Trophoblast cell (in vitro differentiated cells and primary cell): ENCODE data around the gene AP5Z1.
"Not testable (repeated sequence)": the region's sequence is repeated elsewhere in the genome, so short reads cannot be mapped to it uniquely, and the experiment has no call there.

Experiments
- DNase-seq, 2 donors: peaks; one replicate each; pipeline ENCODE4 v3.0.0-alpha.2; 2016
- H2AFZ ChIP-seq: 2 replicates; pipeline ENCODE4 v1.6.1; 2013; ENCODE audit warnings: low read length, moderate library complexity, mild to moderate bottlenecking; ENCODE audit not compliant: insufficient read depth, poor library complexity
- H2AK5ac ChIP-seq: 2 replicates; pipeline ENCODE4 v1.6.1; 2013; ENCODE audit warnings: mild to moderate bottlenecking, low read length
- H2BK120ac ChIP-seq: 2 replicates; pipeline ENCODE4 v1.6.1; 2013; ENCODE audit warnings: low read length, mild to moderate bottlenecking, moderate library complexity; ENCODE audit not compliant: insufficient read depth, poor library complexity
- H2BK12ac ChIP-seq: 2 replicates; pipeline ENCODE4 v1.6.1; 2013; ENCODE audit warnings: mild to moderate bottlenecking, low read length, moderate library complexity
- H2BK5ac ChIP-seq: 2 replicates; pipeline ENCODE4 v1.6.1; 2013; ENCODE audit warnings: low read length, low read depth, moderate library complexity, mild to moderate bottlenecking; ENCODE audit not compliant: poor library complexity
- H3K14ac ChIP-seq: 2 replicates; pipeline ENCODE4 v1.6.1; 2013; ENCODE audit warnings: mild to moderate bottlenecking, low read length
- H3K18ac ChIP-seq: 2 replicates; pipeline ENCODE4 v1.6.1; 2013; ENCODE audit warnings: mild to moderate bottlenecking, low read length
- H3K23ac ChIP-seq: 2 replicates; pipeline ENCODE4 v1.6.1; 2013; ENCODE audit warnings: low read length
- H3K27ac ChIP-seq: 2 replicates; pipeline ENCODE4 v1.5.1; 2013; ENCODE audit warnings: low read depth, mild to moderate bottlenecking, inconsistent platforms, low read length, moderate library complexity
- H3K27me3 ChIP-seq: 2 replicates; pipeline ENCODE4 v1.6.1; 2013; ENCODE audit warnings: inconsistent platforms, mild to moderate bottlenecking, low read length, moderate library complexity; ENCODE audit not compliant: insufficient read depth
- H3K36me3 ChIP-seq, 2 experiments: 1 replicate in 1 of 2; 2 replicates in 1 of 2; pipeline ENCODE4 v1.6.1; 2013; ENCODE audit warnings: low read length in 2 of 2, mild to moderate bottlenecking in 2 of 2, moderate library complexity in 1 of 2; ENCODE audit not compliant: insufficient read depth in 2 of 2, control insufficient read depth in 1 of 2
- H3K4ac ChIP-seq: 2 replicates; pipeline ENCODE4 v1.6.1; 2013; ENCODE audit warnings: low read depth, mild to moderate bottlenecking, low read length, moderate library complexity
- H3K4me1 ChIP-seq, 2 experiments: 1 replicate in 1 of 2; 2 replicates in 1 of 2; pipeline ENCODE4 v1.6.1; 2013; ENCODE audit warnings: low read length in 2 of 2, mild to moderate bottlenecking in 2 of 2, moderate library complexity in 1 of 2; ENCODE audit not compliant: insufficient read depth in 2 of 2, control insufficient read depth in 1 of 2
- H3K4me2 ChIP-seq: 2 replicates; pipeline ENCODE4 v1.6.1; 2013; ENCODE audit warnings: inconsistent platforms, mild to moderate bottlenecking, low read length, moderate library complexity
- H3K4me3 ChIP-seq: 2 replicates; pipeline ENCODE4 v1.5.1; 2013; ENCODE audit warnings: mild to moderate bottlenecking, low read depth, low read length, inconsistent platforms
- H3K79me1 ChIP-seq: one replicate; pipeline ENCODE4 v1.6.1; 2013; ENCODE audit warnings: low read length
- H3K79me2 ChIP-seq: 2 replicates; pipeline ENCODE4 v1.6.1; 2013; ENCODE audit warnings: low read length, mild to moderate bottlenecking; ENCODE audit not compliant: control insufficient read depth, insufficient read depth, poor library complexity
- H3K9ac ChIP-seq: 2 replicates; pipeline ENCODE4 v1.6.1; 2013; ENCODE audit warnings: mild to moderate bottlenecking, low read length
- H3K9me3 ChIP-seq: 2 replicates; pipeline ENCODE4 v1.6.1; 2013; ENCODE audit warnings: low read depth, mild to moderate bottlenecking, control low read depth, inconsistent platforms, low read length; ENCODE audit not compliant: insufficient read depth
- H4K12ac ChIP-seq: 2 replicates; pipeline ENCODE4 v1.6.1; 2013; ENCODE audit warnings: low read depth, mild to moderate bottlenecking, low read length, moderate library complexity
- H4K8ac ChIP-seq: 2 replicates; pipeline ENCODE4 v1.6.1; 2013; ENCODE audit warnings: low read depth, mild to moderate bottlenecking, low read length, moderate library complexity
- H4K91ac ChIP-seq: one replicate; pipeline ENCODE4 v1.6.1; 2013; ENCODE audit warnings: low read depth, mild to moderate bottlenecking, low read length, moderate library complexity
- WGBS: extraction: QIAGEN DNeasy Blood & Tissue Kit; methylation state at CpG from one replicate; pipeline ENCODE4 v1.1.7; 2013; ENCODE audit warnings: missing lambda C conversion rate; ENCODE audit not compliant: insufficient read length, insufficient coverage; ENCODE audit errors: extremely low coverage; 5-methylcytosine and 5-hydroxymethylcytosine counted together

Gene AP5Z1

GRCh38 chr7:4801839-4802231, 26.4 kb downstream of the AP5Z1 start:
- Histone ChIP-seq H2AK5ac (no peak overlapping the region), H3K9me3 (peaks cover 2% of the 10 kb centered on the region), H3K27me3 (no peaks in the 10 kb centered on the region), H3K36me3 (no peaks in the 10 kb centered on the region), H3K4me1 (peaks cover 0 to 4% of the 10 kb centered on the region in 2 experiments), H2AFZ (no peak overlapping the region), H3K23ac (no peak overlapping the region), H3K79me2 (no peaks in the 10 kb centered on the region), H3K27ac (no peak overlapping the region), H4K91ac (no peak overlapping the region), H3K14ac (no peak overlapping the region), H2BK120ac (no peak overlapping the region), H2BK12ac (no peak overlapping the region), H3K18ac (no peak overlapping the region), H3K4ac (no peak overlapping the region), H3K4me2 (no peak overlapping the region), H3K79me1 (no peaks in the 10 kb centered on the region), H3K9ac (no peak overlapping the region), H4K12ac (no peak overlapping the region), H2BK5ac (no peak overlapping the region), H4K8ac (no peak overlapping the region), H3K4me3 (no peak overlapping the region)
- peak; percentile 22 to 60 for DNase-seq
- no CpG with 5 or more reads among the region's 18 CpGs for WGBS

- H3K4me3 ChIP-seq, H3K27ac ChIP-seq, H3K79me2 ChIP-seq, H2AK5ac ChIP-seq, DNase-seq, H2AFZ ChIP-seq, H3K23ac ChIP-seq, H3K4ac ChIP-seq, H2BK12ac ChIP-seq, H3K4me2 ChIP-seq, H3K14ac ChIP-seq, H4K8ac ChIP-seq, H3K4me1 ChIP-seq, H2BK120ac ChIP-seq, H3K36me3 ChIP-seq, H2BK5ac ChIP-seq, H3K18ac ChIP-seq, H3K9ac ChIP-seq, H3K79me1 ChIP-seq, H3K9me3 ChIP-seq, H4K91ac ChIP-seq, H3K27me3 ChIP-seq, H4K12ac ChIP-seq: not testable (repeated sequence)
- no CpG with 5 or more reads among the region's 23 CpGs for WGBS
Measured at GRCh38 chr7:4802577-4802976, 27.2 kb downstream of the AP5Z1 start.

GRCh38 chr7:4803397-4804241, 28.2 kb downstream of the AP5Z1 start:
- Histone ChIP-seq H3K18ac (no peak overlapping the region), H4K91ac (no peak overlapping the region), H4K12ac (no peak overlapping the region), H4K8ac (no peak overlapping the region), H2BK5ac (no peak overlapping the region), H3K4ac (no peak overlapping the region), H3K4me1 (peaks cover 0 to 4% of the 10 kb centered on the region in 2 experiments), H3K36me3 (no peaks in the 10 kb centered on the region), H3K79me2 (no peaks in the 10 kb centered on the region), H2AFZ (no peak overlapping the region), H3K9ac (no peak overlapping the region), H3K27ac (no peak overlapping the region), H2BK120ac (no peak overlapping the region), H3K23ac (no peak overlapping the region), H2BK12ac (no peak overlapping the region), H2AK5ac (no peak overlapping the region), H3K27me3 (peaks cover 3% of the 10 kb centered on the region), H3K4me3 (no peak overlapping the region), H3K79me1 (no peaks in the 10 kb centered on the region), H3K9me3 (peaks cover 2% of the 10 kb centered on the region), H3K14ac (no peak overlapping the region), H3K4me2 (no peak overlapping the region)
- peak; percentile 53 to 64 for DNase-seq
- no CpG with 5 or more reads among the region's 41 CpGs for WGBS

- Histone ChIP-seq H3K79me1 (no peaks in the 10 kb centered on the region), H3K36me3 (no peaks in the 10 kb centered on the region), H4K12ac (no peak overlapping the region), H3K27ac (no peak overlapping the region), H3K4ac (no peak overlapping the region), H3K23ac (no peak overlapping the region), H2BK120ac (no peak overlapping the region), H3K9ac (no peak overlapping the region), H2AFZ (no peak overlapping the region), H3K9me3 (peaks cover 2% of the 10 kb centered on the region), H3K4me2 (no peak overlapping the region), H2BK5ac (no peak overlapping the region), H4K8ac (no peak overlapping the region), H3K79me2 (no peaks in the 10 kb centered on the region), H3K4me1 (peaks cover 0 to 4% of the 10 kb centered on the region in 2 experiments), H3K14ac (no peak overlapping the region), H3K4me3 (no peak overlapping the region), H3K18ac (no peak overlapping the region), H2AK5ac (no peak overlapping the region), H4K91ac (no peak overlapping the region), H3K27me3 (peaks cover 3% of the 10 kb centered on the region), H2BK12ac (no peak overlapping the region)
- DNase-seq = peak; percentile 93
- WGBS = no CpG with 5 or more reads among the region's 29 CpGs
Measured at GRCh38 chr7:4805110-4805983, 29.9 kb downstream of the AP5Z1 start.
